ENCODE results near the gene TRIM47. TPM values are rescaled to one million over a fixed set of nuclear protein-coding genes. Genes with fewer than 3 reads are reported as not detected.

The TRIM47 gene
- total and polyA plus RNA-seq, 2 of the 13 experiments (the other 11 are each of a cell fraction or from before 2014, with no cell fraction given) = 33.5 to 82.0 TPM

DNA sequence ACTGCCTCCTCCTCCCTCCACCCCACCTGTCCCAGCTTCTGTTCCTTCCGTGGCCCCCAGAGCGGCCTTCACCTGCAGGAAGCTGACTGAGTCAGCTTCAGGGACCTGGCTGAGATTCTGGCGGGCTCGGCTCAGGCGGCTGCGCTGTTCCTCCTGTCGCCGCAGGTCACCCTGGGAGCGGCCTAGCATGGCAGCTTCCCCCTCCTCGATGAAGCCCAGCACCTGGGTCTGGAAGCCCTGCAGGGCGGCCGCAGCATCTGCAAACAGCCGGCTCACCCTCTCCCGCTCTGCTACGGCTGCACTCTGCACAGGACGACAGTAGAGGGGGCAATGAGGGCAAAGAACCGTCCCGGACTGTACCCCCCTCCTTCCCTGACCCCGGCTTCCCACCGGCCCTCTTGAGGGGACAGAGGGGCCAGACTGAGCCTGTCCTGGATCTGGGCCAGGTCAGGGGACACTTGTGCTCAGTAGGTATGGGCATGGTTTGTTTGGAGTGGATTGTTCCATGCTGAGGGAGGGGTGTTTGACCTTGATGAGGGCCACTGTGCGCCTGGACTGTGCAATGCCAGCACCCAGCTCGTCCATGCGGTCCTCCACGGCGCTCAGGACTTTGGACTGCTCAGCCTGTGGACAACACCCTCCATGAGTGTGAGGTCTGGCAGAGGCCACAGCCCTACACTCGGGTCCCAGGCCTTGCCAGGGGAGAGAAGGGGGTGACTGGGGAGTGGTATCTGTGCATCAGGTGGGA is 2.0 kb downstream of the TRIM47 start (continued):
- TF ChIP-seq FOXA1 (IDR thresholded peaks at IDR 0.05) = no peak
- peak; percentile 80 for TF ChIP-seq FOXA1 (CRISPR knock-in tag; IDR thresholded peaks at IDR 0.05)
- peak; percentile 97 for TF ChIP-seq ZNF543 (CRISPR knock-in tag; IDR thresholded peaks at IDR 0.05)
- TF ChIP-seq KDM5A (IDR thresholded peaks at IDR 0.05; ENCODE audit: borderline replicate concordance, low read length) = no peak; the same call in 1 of the 2 replicates
- TF ChIP-seq RBFOX2 (IDR thresholded peaks at IDR 0.05; ENCODE audit: low read depth, low read length) = peak; percentile 91
- no peak for TF ChIP-seq TRIM24 (CRISPR knock-in tag; IDR thresholded peaks at IDR 0.05)
- peak; percentile 17; the same call in 1 of the 2 replicates for TF ChIP-seq ZSCAN20 (CRISPR knock-in tag; IDR thresholded peaks at IDR 0.05; ENCODE audit: borderline replicate concordance)
- TF ChIP-seq SP140L (CRISPR knock-in tag; IDR thresholded peaks at IDR 0.05; ENCODE audit: borderline replicate concordance) = peak; percentile 92
- peak; percentile 53 for TF ChIP-seq POGZ (CRISPR knock-in tag; IDR thresholded peaks at IDR 0.05)
- no peak for TF ChIP-seq ZNF101 (CRISPR knock-in tag; IDR thresholded peaks at IDR 0.05; ENCODE audit: borderline replicate concordance, low read depth)
- TF ChIP-seq PCBP2 (optimal IDR thresholded peaks at IDR 0.05; ENCODE audit: low read depth, low read length, poor library complexity, severe bottlenecking) = no peak
- TF ChIP-seq, protein P1, sequence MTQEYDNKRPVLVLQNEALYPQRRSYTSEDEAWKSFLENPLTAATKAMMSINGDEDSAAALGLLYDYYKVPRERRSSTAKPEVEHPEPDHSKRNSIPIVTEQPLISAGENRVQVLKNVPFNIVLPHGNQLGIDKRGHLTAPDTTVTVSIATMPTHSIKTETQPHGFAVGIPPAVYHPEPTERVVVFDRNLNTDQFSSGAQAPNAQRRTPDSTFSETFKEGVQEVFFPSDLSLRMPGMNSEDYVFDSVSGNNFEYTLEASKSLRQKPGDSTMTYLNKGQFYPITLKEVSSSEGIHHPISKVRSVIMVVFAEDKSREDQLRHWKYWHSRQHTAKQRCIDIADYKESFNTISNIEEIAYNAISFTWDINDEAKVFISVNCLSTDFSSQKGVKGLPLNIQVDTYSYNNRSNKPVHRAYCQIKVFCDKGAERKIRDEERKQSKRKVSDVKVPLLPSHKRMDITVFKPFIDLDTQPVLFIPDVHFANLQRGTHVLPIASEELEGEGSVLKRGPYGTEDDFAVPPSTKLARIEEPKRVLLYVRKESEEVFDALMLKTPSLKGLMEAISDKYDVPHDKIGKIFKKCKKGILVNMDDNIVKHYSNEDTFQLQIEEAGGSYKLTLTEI (CRISPR knock-in tag; conservative IDR thresholded peaks at IDR 0.05) = no peak
- peak; percentile 7 for TF ChIP-seq STAG1 (CRISPR knock-in tag; IDR thresholded peaks at IDR 0.05)
- TF ChIP-seq MLLT10 (CRISPR knock-in tag; IDR thresholded peaks at IDR 0.05) = no peak
- TF ChIP-seq EHMT2 (IDR thresholded peaks at IDR 0.05; ENCODE audit: borderline replicate concordance, low read depth, low read length) = no peak
- peak; percentile 13; the same call in 1 of the 2 replicates for TF ChIP-seq ZNF557 (CRISPR knock-in tag; IDR thresholded peaks at IDR 0.05)
- TF ChIP-seq ZNF672 (CRISPR knock-in tag; IDR thresholded peaks at IDR 0.05) = peak; percentile 3; the same call in 1 of the 2 replicates
- peak; percentile 92; the same call in 1 of the 2 replicates for TF ChIP-seq PAWR (CRISPR knock-in tag; IDR thresholded peaks at IDR 0.05; ENCODE audit: borderline replicate concordance)
- no peak for TF ChIP-seq MAZ (IDR thresholded peaks at IDR 0.05; ENCODE audit: borderline replicate concordance, low read depth, low read length)
- peak; percentile 91; the same call in 1 of the 2 replicates for TF ChIP-seq MAZ (CRISPR knock-in tag; IDR thresholded peaks at IDR 0.05; ENCODE audit: low read depth)
- TF ChIP-seq ZNF432 (CRISPR knock-in tag; IDR thresholded peaks at IDR 0.05; ENCODE audit: borderline replicate concordance) = no peak
- TF ChIP-seq, protein P2, sequence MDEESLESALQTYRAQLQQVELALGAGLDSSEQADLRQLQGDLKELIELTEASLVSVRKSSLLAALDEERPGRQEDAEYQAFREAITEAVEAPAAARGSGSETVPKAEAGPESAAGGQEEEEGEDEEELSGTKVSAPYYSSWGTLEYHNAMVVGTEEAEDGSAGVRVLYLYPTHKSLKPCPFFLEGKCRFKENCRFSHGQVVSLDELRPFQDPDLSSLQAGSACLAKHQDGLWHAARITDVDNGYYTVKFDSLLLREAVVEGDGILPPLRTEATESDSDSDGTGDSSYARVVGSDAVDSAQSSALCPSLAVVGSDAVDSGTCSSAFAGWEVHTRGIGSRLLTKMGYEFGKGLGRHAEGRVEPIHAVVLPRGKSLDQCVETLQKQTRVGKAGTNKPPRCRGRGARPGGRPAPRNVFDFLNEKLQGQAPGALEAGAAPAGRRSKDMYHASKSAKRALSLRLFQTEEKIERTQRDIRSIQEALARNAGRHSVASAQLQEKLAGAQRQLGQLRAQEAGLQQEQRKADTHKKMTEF (CRISPR knock-in tag; IDR thresholded peaks at IDR 0.05) = peak; percentile 95
- no peak for TF ChIP-seq IKZF1 (IDR thresholded peaks at IDR 0.05)
- TF ChIP-seq, protein P3, sequence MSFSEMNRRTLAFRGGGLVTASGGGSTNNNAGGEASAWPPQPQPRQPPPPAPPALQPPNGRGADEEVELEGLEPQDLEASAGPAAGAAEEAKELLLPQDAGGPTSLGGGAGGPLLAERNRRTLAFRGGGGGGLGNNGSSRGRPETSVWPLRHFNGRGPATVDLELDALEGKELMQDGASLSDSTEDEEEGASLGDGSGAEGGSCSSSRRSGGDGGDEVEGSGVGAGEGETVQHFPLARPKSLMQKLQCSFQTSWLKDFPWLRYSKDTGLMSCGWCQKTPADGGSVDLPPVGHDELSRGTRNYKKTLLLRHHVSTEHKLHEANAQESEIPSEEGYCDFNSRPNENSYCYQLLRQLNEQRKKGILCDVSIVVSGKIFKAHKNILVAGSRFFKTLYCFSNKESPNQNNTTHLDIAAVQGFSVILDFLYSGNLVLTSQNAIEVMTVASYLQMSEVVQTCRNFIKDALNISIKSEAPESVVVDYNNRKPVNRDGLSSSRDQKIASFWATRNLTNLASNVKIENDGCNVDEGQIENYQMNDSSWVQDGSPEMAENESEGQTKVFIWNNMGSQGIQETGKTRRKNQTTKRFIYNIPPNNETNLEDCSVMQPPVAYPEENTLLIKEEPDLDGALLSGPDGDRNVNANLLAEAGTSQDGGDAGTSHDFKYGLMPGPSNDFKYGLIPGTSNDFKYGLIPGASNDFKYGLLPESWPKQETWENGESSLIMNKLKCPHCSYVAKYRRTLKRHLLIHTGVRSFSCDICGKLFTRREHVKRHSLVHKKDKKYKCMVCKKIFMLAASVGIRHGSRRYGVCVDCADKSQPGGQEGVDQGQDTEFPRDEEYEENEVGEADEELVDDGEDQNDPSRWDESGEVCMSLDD (CRISPR knock-in tag; IDR thresholded peaks at IDR 0.05; ENCODE audit: borderline replicate concordance) = peak; percentile 85; the same call in 1 of the 2 replicates
- peak; percentile 62 for TF ChIP-seq SIN3A (IDR thresholded peaks at IDR 0.05; ENCODE audit: borderline replicate concordance, low read depth, low read length)

All from HepG2 (cell line).